DOHH2 (cell line): ENCODE measurements around the gene FOXC2.

Source experiments
- CTCF ChIP-seq: fragments of 200-600 bp; sonication (generic); IDR thresholded peaks from one replicate; pipeline ENCODE4 v1.5.1; 2014; ENCODE audit warnings: antibody characterized with exemption, mild to moderate bottlenecking, low read depth, low read length; ENCODE audit not compliant: poor library complexity, severe bottlenecking
- EZH2phosphoT487 ChIP-seq: fragments of 200-600 bp; sonication (generic); IDR thresholded peaks from 2 replicates; pipeline ENCODE4 v1.6.1; 2017; ENCODE audit warnings: borderline replicate concordance, mild to moderate bottlenecking, antibody characterized with exemption, low read length, moderate library complexity, mixed read lengths

- TF ChIP-seq CTCF (no peak), EZH2phosphoT487 (no peak)
Measured at GRCh38 chr16:86538196-86538780, 28.3 kb upstream of the FOXC2 start.
